NT2/D1 (cell line): ENCODE data around the gene PAX2.

ENCODE experiments used
- SUZ12 ChIP-seq: IDR thresholded peaks from 2 replicates; pipeline ENCODE4 v1.6.1; 2011; ENCODE audit not compliant: insufficient read length, insufficient read depth; ENCODE audit errors: extremely low read depth
- YY1 ChIP-seq: IDR thresholded peaks from 2 replicates; pipeline ENCODE4 v1.6.1; 2011; ENCODE audit not compliant: insufficient read length, insufficient read depth
- ZNF274 ChIP-seq: IDR thresholded peaks from 2 replicates; pipeline ENCODE4 v1.6.1; 2011; ENCODE audit warnings: mild to moderate bottlenecking, low read depth, low read length

DNA sequence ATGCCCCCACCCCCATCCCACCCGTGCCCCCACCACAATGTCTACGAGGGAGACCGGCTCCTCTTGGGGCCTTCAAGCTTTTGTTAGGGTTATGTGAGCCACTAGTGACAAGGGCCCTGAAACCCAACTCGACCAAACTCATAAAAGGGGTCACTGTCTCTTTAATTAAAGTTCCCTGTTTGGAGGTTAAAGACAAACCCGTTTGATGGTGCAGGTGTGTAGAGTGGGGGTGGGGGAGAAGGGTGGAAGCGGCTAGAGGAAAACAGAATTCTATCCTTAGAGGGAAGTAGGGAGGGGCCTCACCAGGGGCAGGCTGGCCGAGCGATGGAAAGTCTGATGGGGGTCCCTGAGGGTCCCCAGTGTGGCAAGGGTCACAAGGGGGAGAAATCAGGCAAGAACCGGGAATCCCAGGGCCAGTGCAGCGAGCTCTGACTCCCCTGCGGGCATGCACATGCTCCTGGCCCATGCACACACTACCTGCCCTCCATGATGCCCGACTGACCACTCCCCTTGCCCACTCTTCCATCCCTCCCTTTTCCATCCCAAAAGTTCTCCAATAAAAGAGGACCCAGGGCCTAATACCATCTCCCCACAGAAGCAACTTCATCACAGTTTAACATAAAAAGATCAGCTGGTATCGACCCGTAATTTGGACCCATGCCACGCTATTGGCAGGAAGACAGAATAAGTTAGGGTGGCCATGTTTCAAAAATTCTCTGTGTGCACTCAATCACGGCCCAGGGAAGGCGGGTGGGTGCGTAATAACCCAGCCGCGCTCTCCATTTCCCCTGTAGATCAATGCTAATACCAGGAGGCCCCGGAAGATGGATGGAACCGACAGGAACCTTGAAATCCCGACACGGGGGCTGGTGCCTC is 131.4 kb downstream of the PAX2 start:
- TF ChIP-seq YY1 (no peak), ZNF274 (no peak), SUZ12 (no peak)
